Measurements from ENCODE around the gene RALGPS2. TPM values are rescaled to one million over a fixed set of nuclear protein-coding genes. Genes with fewer than 3 reads are reported as not detected.

Gene RALGPS2
- total and polyA plus RNA-seq, 2 of the 8 experiments (the other 6 are each of a cell fraction or from before 2014, with no cell fraction given): 6.7 to 38.0 TPM

GRCh38 chr1:178934546-178934945 lies 209.5 kb downstream of the RALGPS2 start:
- Histone ChIP-seq H3K56ac (replicated peaks; ENCODE audit: insufficient read length, low read depth, low read length) (no peak overlapping the region), H4K5ac (ENCODE audit: insufficient read length, low read depth, low read length) (no peak overlapping the region), H4K20me1 (replicated peaks in 1 of 2; ENCODE audit: control insufficient read depth in 1 of 2, insufficient read depth in 2 of 2, low read length in 2 of 2) (no peaks in the 10 kb centered on the region), H2AK5ac (ENCODE audit: low read depth, low read length) (no peak overlapping the region), H3K27me3 (replicated peaks in 1 of 4; ENCODE audit: control insufficient read depth in 3 of 4, extremely low read depth in 1 of 4, insufficient read depth in 3 of 4, low read length in 3 of 4) (no peaks in the 10 kb centered on the region), H2BK12ac (ENCODE audit: low read depth, low read length) (no peak overlapping the region), H3K14ac (ENCODE audit: insufficient read length) (no peak overlapping the region), H3K79me1 (ENCODE audit: low read depth, low read length) (no peaks in the 10 kb centered on the region), H2BK15ac (ENCODE audit: low read length) (no peak overlapping the region), H3K79me2 (ENCODE audit: control insufficient read depth in 1 of 2, insufficient read depth in 2 of 2, low read length in 2 of 2) (no peaks in the 10 kb centered on the region), H2BK20ac (ENCODE audit: low read length) (no peak overlapping the region), H3K27ac (ENCODE audit: low read depth, low read length) (no peak overlapping the region), H3K9ac (replicated peaks in 1 of 4; ENCODE audit: extremely low read depth in 1 of 4, low read depth in 3 of 4, low read length in 3 of 4) (no peak overlapping the region; a peak in 1 of 7 replicates), H4K8ac (ENCODE audit: extremely low read depth, insufficient read depth, low read length) (no peak overlapping the region), H3K4me1 (replicated peaks in 1 of 4; ENCODE audit: control insufficient read depth in 3 of 4, insufficient read depth in 4 of 4, low read length in 3 of 4) (peaks cover 2 to 15% (median 4%) of the 10 kb centered on the region in 4 experiments; a peak in 4 of 7 replicates), H2BK120ac (replicated peaks; ENCODE audit: low read depth, low read length) (no peak overlapping the region), H3K23ac (ENCODE audit: insufficient read length) (no peak overlapping the region), H3K4ac (replicated peaks; ENCODE audit: insufficient read length, low read depth, low read length) (no peak overlapping the region), H2AFZ (ENCODE audit: low read length) (no peak overlapping the region), H2BK5ac (ENCODE audit: low read depth, low read length) (no peak overlapping the region), H3K23me2 (ENCODE audit: low read depth, low read length) (no peaks in the 10 kb centered on the region), H4K91ac (replicated peaks; ENCODE audit: insufficient read length, low read length) (no peak overlapping the region), H3K18ac (ENCODE audit: extremely low read depth, low read length) (no peak overlapping the region), H3K4me2 (ENCODE audit: insufficient read depth in 1 of 2, low read depth in 2 of 2, low read length in 2 of 2) (no peak overlapping the region), H3K36me3 (ENCODE audit: control insufficient read depth in 2 of 4, insufficient read depth in 4 of 4, low read length in 3 of 4) (no peaks in the 10 kb centered on the region), H3K9me3 (ENCODE audit: insufficient read depth in 2 of 2, low read depth in 1 of 2, low read length in 1 of 2) (no peaks in the 10 kb centered on the region), H3K4me3 (ENCODE audit: extremely low read depth in 1 of 4, insufficient read depth in 2 of 4, low read depth in 3 of 4, low read length in 4 of 4) (no peak overlapping the region)
- DNase-seq (ENCODE audit: low read depth in 1 of 2, low spot score in 2 of 2): no peak
- TF ChIP-seq EP300 (IDR thresholded peaks at IDR 0.05; ENCODE audit: borderline replicate concordance in 1 of 2, low read depth in 2 of 2, low read length in 2 of 2): no peak
- TF ChIP-seq CBX8 (IDR thresholded peaks at IDR 0.05; ENCODE audit: borderline replicate concordance, low read depth, low read length): no peak
- no peak for TF ChIP-seq TEAD4 (IDR thresholded peaks at IDR 0.05; ENCODE audit: low read depth, low read length)
- no peak for FAIRE-seq
- ChIA-PET POLR2A (ENCODE audit: partially characterized antibody) (interaction anchor here (1.3 kb wide), 1 partner anchor 8 kb away, joined by 3 read pairs; no protein-coding TSS in a partner anchor), CTCF (ENCODE audit: partially characterized antibody) (interaction anchor here (4.2 kb wide), 1 partner anchor 69 kb away, joined by 29 read pairs; no protein-coding TSS in a partner anchor)
- WGBS, 2 experiments (ENCODE audit: extremely low coverage in 1 of 2, insufficient coverage in 1 of 2, insufficient read length in 1 of 2, insufficient replicate concordance in 2 of 2, low coverage in 1 of 2, low lambda C conversion rate in 2 of 2, missing lambda C conversion rate in 1 of 2): 89% methylated on average over 3 of the region's 3 CpGs; no CpG with 5 or more reads in 1 of the 2 experiments
